Measurements from ENCODE around the gene EEFSEC. TPM values are rescaled to one million over a fixed set of nuclear protein-coding genes. Genes with fewer than 3 reads are reported as not detected.

EEFSEC gene
- total and polyA plus RNA-seq, 2 of the 4 experiments (the other 2 are of a cell fraction), result 4.5 to 9.3 TPM

DNA sequence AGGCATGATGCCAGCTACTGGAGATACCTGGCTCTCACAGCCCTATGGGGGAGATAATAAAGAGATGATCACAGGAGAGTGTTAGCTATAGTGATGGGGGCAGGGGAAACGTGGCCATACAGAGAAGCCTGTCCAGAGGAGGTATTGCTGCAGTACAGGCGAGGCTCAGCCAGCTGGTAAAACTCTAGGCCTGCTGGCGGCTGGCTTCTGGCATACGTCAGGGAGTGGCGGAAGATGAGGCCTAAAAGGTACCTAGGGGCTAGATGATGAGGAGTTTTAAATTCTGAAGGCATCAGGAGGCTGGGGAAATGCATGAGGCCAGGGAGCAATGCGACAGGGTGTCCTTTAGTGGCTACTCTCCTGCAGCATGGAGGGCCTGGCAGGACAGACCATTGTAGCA lies 110.7 kb downstream of the EEFSEC start:
- Histone ChIP-seq H3K36me3 (ENCODE audit: control insufficient read depth, insufficient read depth, low read length) (peaks cover 3% of the 10 kb centered on the region; the same call in 1 of the 2 replicates), H3K14ac (replicated peaks; ENCODE audit: low read depth, low read length) (no peak overlapping the region), H2BK120ac (ENCODE audit: low read depth, low read length) (no peak overlapping the region), H4K20me1 (ENCODE audit: insufficient read depth, low read length) (no peaks in the 10 kb centered on the region; the same call in 1 of the 2 replicates), H2AK9ac (replicated peaks; ENCODE audit: low read depth, low read length, poor library complexity) (no peak overlapping the region), H3K56ac (ENCODE audit: extremely low read depth, insufficient read depth, low read length) (no peak overlapping the region), H3K9me3 (ENCODE audit: control insufficient read depth, insufficient read depth, low read length) (peaks cover 4% of the 10 kb centered on the region), H4K5ac (ENCODE audit: low read depth, low read length) (no peak overlapping the region), H3K18ac (ENCODE audit: low read depth, low read length) (no peak overlapping the region), H3K23ac (ENCODE audit: low read depth, low read length) (no peak overlapping the region), H3K9ac (ENCODE audit: low read depth, low read length) (no peak overlapping the region), H3K4me3 (ENCODE audit: insufficient read depth, low read depth, low read length) (no peak overlapping the region), H2AFZ (replicated peaks; ENCODE audit: low read length, poor library complexity) (no peak overlapping the region), H3K4ac (ENCODE audit: low read depth, low read length) (no peak overlapping the region), H3K27me3 (ENCODE audit: control insufficient read depth, insufficient read depth, low read length) (no peaks in the 10 kb centered on the region), H3K79me1 (ENCODE audit: low read depth in 1 of 2, low read length in 2 of 2) (no peaks in the 10 kb centered on the region; a peak in 1 of 4 replicates), H4K8ac (ENCODE audit: low read depth in 2 of 2, low read length in 2 of 2) (no peak overlapping the region), H4K91ac (ENCODE audit: insufficient read depth, low read depth, low read length) (no peak overlapping the region), H3K27ac (ENCODE audit: insufficient read depth, low read length) (no peak overlapping the region), H3K9me1 (ENCODE audit: insufficient read depth, low read length) (peaks cover 7% of the 10 kb centered on the region; the same call in 1 of the 2 replicates), H2BK5ac (ENCODE audit: low read depth, low read length, poor library complexity, severe bottlenecking) (no peak overlapping the region), H2BK15ac (ENCODE audit: low read depth, low read length) (no peak overlapping the region), H3K4me2 (ENCODE audit: low read depth, low read length) (no peak overlapping the region), H2AK5ac (ENCODE audit: low read depth, low read length) (no peak overlapping the region), H3K4me1 (ENCODE audit: control insufficient read depth, insufficient read depth, low read length) (peaks cover 2% of the 10 kb centered on the region; the same call in 1 of the 2 replicates), H2BK20ac (ENCODE audit: low read depth, low read length) (no peak overlapping the region)
- ATAC-seq (ENCODE audit: low read depth) (no peak), DNase-seq (no peak)
- no TSS peak for BruUV-seq (replicated peaks)
- ChIA-PET CTCF (no interaction called here), POLR2A (ENCODE audit: unreplicated experiment) (no interaction called here)
- dilution Hi-C loops (cut with HindIII; ENCODE audit: low sequenced_read_pairs, unreplicated experiment) (no loop called here), in situ Hi-C loops (cut with MboI; ENCODE audit: low sequenced_read_pairs) (no loop called here), intact Hi-C loops (cut with micrococcal nuclease) (no loop called here)
- WGBS, 2 experiments (ENCODE audit: extremely low coverage in 2 of 2, insufficient read length in 1 of 2), result 86% methylated on average over 4 of the region's 6 CpGs; no CpG with 5 or more reads in 1 of the 2 experiments
- TF ChIP-seq USF2 (IDR thresholded peaks at IDR 0.05; ENCODE audit: low read depth, low read length) (no peak), CHD1 (IDR thresholded peaks at IDR 0.05; ENCODE audit: low read depth, low read length) (no peak), MXI1 (IDR thresholded peaks at IDR 0.05; ENCODE audit: borderline replicate concordance, low read depth, low read length) (no peak), RCOR1 (IDR thresholded peaks at IDR 0.05; ENCODE audit: insufficient replicate concordance, low read length) (no peak), NFE2L2 (IDR thresholded peaks at IDR 0.05; ENCODE audit: low read depth, low read length) (no peak)
